Adrenal gland (tissue), 12 donors: Measurements from ENCODE around the gene MMUT. TPM values are rescaled to one million over a fixed set of nuclear protein-coding genes. Genes with fewer than 3 reads are reported as not detected.
"Not testable (repeated sequence)": the region's sequence is repeated elsewhere in the genome, so short reads cannot be mapped to it uniquely, and the experiment has no call there.

Source experiments
- DNase-seq, 7 donors: peaks; one replicate each; pipeline ENCODE4 v3.0.0-alpha.2; 2019 to 2020
- H3K27ac ChIP-seq, 5 donors: fragments of 200-600 bp; sonication (generic) in 4 of 5; 1 replicate in 3 of 5; 2 replicates in 2 of 5; pipeline versions ENCODE4 v1.5.1 to v1.8.0; 2016 to 2020; ENCODE audit warnings: mild to moderate bottlenecking in 1 of 5
- H3K27me3 ChIP-seq: fragments of 200-600 bp; 2 replicates; pipeline ENCODE4 v1.8.0; 2021
- H3K36me3 ChIP-seq, 2 donors: fragments of 200-600 bp; replicated peaks in 1 of 2; 1 replicate in 1 of 2; 2 replicates in 1 of 2; pipeline versions ENCODE4 v1.5.1 to v1.8.0; 2018 to 2022
- H3K4me1 ChIP-seq, 2 donors: fragments of 200-600 bp; replicated peaks in 1 of 2; 1 replicate in 1 of 2; 2 replicates in 1 of 2; pipeline versions ENCODE4 v1.5.1 to v1.8.0; 2018 to 2021
- H3K4me3 ChIP-seq, 4 donors: fragments of 200-600 bp; sonication (generic) in 3 of 4; one replicate each; pipeline ENCODE4 v1.5.1; 2016 to 2018
- H3K9me3 ChIP-seq, 3 donors: fragments of 200-600 bp; sonication (generic) in 1 of 3; replicated peaks in 1 of 3; 1 replicate in 2 of 3; 2 replicates in 1 of 3; pipeline versions ENCODE4 v1.5.1 to v1.8.0; 2016 to 2021
- POLR2A ChIP-seq, 2 donors: fragments of 450-650 bp; IDR thresholded peaks; one replicate each; pipeline ENCODE4 v1.6.1; 2017; ENCODE audit warnings: antibody characterized with exemption in 2 of 2, mild to moderate bottlenecking in 2 of 2, moderate library complexity in 1 of 2
- WGBS, 4 donors: extraction: QIAGEN DNeasy Blood & Tissue Kit in 2 of 4; methylation state at CpG; one replicate each; pipeline versions ENCODE4 v1.1.5 to v1.1.7; 2013 to 2017; 5-methylcytosine and 5-hydroxymethylcytosine counted together
- intact Hi-C, 2 donors: fragments of 100-400 bp; cut with DNase I; formaldehyde crosslinking; loops; one replicate each; pipeline versions ENCODE4 v1.14.1 to v1.15.0; 2022 to 2023
- polyA plus RNA-seq, 3 donors: library from polyadenylated mRNA; stranded (reverse); fragments of 200-250 nt in 2 of 3; fragments of 350-450 nt in 1 of 3; fragmentation: Illumina TruSeq in 1 of 3; extraction: RNeasy Lipid Tissue Mini Kit (QIAGEN cat#74804) in 1 of 3; gene quantifications; one replicate each; pipeline ENCODE4 v1.2.3, GENCODE V29; 2013 to 2014
- total RNA-seq, 9 donors: library from RNA; depleted of rRNA in 4 of 9; stranded (reverse); fragments of >200 nt in 4 of 9; fragments of 120-200 nt in 1 of 9; fragmentation: NEBNext Ultra II Directional in 1 of 9; extraction: Animal tissue kit (Norgen Biotek cat#: 25700) in 1 of 9; gene quantifications; one replicate each; pipeline versions ENCODE4 v1.1.0 to v1.2.4, GENCODE V29; 2013 to 2023
- TF ChIP-seq, protein P1 (sequence below), 6 experiments: fragments of 450-650 bp in 4 of 6; fragments of 200-600 bp in 2 of 6; sonication (generic) in 1 of 6; IDR thresholded peaks; 1 replicate in 5 of 6; 2 replicates in 1 of 6; pipeline versions ENCODE4 v1.5.1 to v1.8.0; 2016 to 2021; ENCODE audit warnings: antibody characterized with exemption in 6 of 6, mild to moderate bottlenecking in 2 of 6, moderate library complexity in 1 of 6
- donor health status: healthy with polysubstance abuse.
- donor health status: Bipolar disorder and iron deficiency.
- donor health status: DM: yes; HTN: yes; CAD: no.
- donor health status: DM: no; HTN: no; CAD: no.
- donor health status: DM: no; HTN: no; CAD: no.
- donor health status: DM: yes; HTN: yes; CAD: no.

Gene MMUT
- total and polyA plus RNA-seq, 12 donors, result 7.6 to 56.8 (median 26.0) TPM

DNA sequence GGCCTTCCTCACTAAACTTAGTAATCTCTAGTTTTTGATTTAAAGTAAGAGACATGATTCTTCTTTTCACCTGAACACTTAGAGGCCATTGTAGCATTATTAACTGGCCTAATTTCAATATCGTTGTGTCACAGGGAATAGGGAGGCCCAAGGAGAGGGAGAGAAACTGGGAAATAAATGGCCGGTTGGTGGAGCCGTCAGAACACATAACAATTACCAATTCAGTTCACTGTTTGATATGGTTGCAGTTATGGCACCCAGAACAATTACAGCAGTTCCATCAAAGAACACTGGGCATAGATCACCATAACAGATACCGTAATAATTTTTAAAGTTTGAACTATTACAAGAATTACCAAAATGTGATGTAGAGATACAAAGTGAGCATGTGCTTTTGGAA is 27.6 kb upstream of the MMUT start:
- DNase-seq, result no peak
- WGBS, 4 donors, result 96 to 98% (median 98%) methylated on average over 4 of the region's 4 CpGs
- Histone ChIP-seq H3K27ac (no peak overlapping the region), H3K4me1 (no peaks in the 10 kb centered on the region), H3K36me3 (no peaks in the 10 kb centered on the region), H3K27me3 (no peaks in the 10 kb centered on the region), H3K4me3 (no peak overlapping the region), H3K9me3 (no peaks in the 10 kb centered on the region)
- TF ChIP-seq, protein P1, sequence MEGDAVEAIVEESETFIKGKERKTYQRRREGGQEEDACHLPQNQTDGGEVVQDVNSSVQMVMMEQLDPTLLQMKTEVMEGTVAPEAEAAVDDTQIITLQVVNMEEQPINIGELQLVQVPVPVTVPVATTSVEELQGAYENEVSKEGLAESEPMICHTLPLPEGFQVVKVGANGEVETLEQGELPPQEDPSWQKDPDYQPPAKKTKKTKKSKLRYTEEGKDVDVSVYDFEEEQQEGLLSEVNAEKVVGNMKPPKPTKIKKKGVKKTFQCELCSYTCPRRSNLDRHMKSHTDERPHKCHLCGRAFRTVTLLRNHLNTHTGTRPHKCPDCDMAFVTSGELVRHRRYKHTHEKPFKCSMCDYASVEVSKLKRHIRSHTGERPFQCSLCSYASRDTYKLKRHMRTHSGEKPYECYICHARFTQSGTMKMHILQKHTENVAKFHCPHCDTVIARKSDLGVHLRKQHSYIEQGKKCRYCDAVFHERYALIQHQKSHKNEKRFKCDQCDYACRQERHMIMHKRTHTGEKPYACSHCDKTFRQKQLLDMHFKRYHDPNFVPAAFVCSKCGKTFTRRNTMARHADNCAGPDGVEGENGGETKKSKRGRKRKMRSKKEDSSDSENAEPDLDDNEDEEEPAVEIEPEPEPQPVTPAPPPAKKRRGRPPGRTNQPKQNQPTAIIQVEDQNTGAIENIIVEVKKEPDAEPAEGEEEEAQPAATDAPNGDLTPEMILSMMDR (IDR thresholded peaks at IDR 0.05), result no peak
- TF ChIP-seq POLR2A (IDR thresholded peaks at IDR 0.05), result no peak
- intact Hi-C loops, result no loop called here

DNA sequence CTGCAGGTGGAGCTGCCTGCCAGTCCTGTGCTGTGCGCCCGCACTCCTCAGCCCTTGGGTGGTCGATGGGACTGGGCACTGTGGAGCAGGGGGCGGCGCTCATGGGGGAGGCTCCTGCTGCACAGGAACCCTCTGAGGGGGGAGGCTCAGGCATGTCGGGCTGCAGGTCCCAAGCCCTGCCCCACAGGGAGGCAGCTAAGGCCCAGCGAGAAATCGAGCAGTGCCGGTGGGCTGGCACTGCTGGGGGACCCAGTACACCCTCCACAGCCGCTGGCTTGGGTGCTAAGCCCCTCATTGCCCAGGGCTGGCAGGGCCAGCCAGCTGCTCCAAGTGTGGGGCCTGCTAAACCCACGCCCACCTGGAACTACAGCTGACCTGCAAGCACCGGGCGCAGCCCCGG is 20.3 kb upstream of the MMUT start:
- H3K9me3 ChIP-seq, intact Hi-C loops: not testable (repeated sequence)
- WGBS, 4 donors, result 94 to 98% (median 94%) methylated on average over 9 to 14 of the region's 14 CpGs; no CpG with 5 or more reads in 1 of the 4 donors

DNA sequence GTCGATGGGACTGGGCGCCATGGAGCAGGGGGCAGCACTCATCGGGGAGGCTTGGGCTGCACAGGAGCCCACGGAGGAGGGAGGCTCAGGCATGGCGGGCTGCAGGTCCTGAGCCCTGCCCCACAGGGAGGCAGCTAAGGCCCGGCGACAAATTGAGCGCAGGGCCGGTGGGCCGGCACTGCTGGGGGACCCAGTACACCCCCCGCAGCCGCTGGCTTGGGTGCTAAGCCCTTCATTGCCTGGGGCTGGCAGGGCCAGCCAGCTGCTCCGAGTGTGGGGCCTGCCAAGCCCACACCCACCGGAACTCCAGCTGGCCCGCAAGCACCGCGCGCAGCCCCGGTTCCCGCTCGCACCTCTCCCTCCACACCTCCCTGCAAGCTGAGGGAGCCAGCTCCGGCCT is 18.8 kb upstream of the MMUT start:
- DNase-seq, H3K27ac ChIP-seq, H3K36me3 ChIP-seq, H3K4me1 ChIP-seq, H3K9me3 ChIP-seq, intact Hi-C loops, H3K27me3 ChIP-seq, H3K4me3 ChIP-seq: not testable (repeated sequence)
- WGBS, 4 donors, result 98 to 100% (median 99%) methylated on average over 1 to 22 of the region's 22 CpGs

More for the DNA sequence above, 20.3 kb upstream of the MMUT start:
- H3K4me1 ChIP-seq, H3K27ac ChIP-seq, H3K27me3 ChIP-seq, H3K4me3 ChIP-seq, H3K36me3 ChIP-seq, DNase-seq: not testable (repeated sequence)

DNA sequence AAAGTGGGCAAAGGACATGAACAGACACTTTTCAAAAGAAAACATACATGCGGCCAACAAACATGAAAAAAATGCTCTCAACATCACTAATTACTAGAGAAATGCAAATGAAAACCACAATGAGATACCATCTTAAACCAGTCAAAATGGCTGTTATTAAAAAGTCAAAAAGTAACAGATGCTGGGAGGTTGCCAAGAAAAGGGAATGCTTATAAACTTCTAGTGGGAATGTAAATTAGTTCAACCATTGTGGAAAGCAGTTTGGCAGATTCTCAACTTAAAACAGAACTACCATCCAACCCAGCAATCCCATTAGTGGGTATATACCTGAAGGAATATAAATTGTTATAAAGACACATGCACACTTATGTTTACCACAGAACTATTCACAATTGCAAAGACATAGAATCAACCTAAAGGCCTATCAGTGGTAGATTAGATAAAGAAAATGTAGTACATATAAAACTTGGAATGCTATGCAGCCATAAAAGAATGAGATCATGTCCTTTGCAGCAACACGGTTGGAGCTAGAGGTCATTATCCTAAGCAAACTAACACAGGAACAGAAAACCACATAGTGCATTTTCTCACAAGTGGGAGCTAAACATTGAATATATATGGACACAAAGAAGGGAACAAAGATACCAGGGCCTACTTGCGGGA is 16.4 kb upstream of the MMUT start:
- H3K9me3 ChIP-seq, result no peaks in the 10 kb centered on the region
- WGBS, 4 donors, result 94 to 97% (median 95%) methylated on average over 3 of the region's 3 CpGs

DNA sequence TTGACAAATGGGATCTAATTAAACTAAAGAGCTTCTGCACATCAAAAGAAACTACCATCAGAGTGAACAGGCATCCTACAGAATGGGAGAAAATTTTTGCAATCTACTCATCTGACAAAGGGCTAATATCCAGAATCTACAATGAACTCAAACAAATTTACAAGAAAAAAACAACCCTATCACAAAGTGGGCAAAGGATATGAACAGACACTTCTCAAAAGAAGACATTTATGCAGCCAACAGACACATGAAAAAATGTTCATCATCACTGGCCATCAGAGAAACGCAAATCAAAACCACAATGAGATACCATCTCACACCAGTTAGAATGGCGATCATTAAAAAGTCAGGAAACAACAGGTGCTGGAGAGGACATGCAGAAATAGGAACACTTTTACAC is 13.5 kb upstream of the MMUT start:
- intact Hi-C loops, H3K9me3 ChIP-seq, H3K4me3 ChIP-seq, H3K4me1 ChIP-seq, H3K27me3 ChIP-seq, H3K27ac ChIP-seq, DNase-seq, H3K36me3 ChIP-seq: not testable (repeated sequence)
- 80 to 100% (median 92%) methylated on average over 1 to 2 of the region's 2 CpGs for WGBS, 4 donors

More for the DNA sequence above, 16.4 kb upstream of the MMUT start:
- Histone ChIP-seq H3K4me1 (no peaks in the 10 kb centered on the region), H3K27me3 (no peaks in the 10 kb centered on the region), H3K36me3 (peaks cover 0 to 4% of the 10 kb centered on the region in 2 donors), H3K27ac (no peak overlapping the region), H3K4me3 (no peak overlapping the region)
- intact Hi-C loops, result no loop called here
- DNase-seq, result no peak
- TF ChIP-seq, protein P1 (IDR thresholded peaks at IDR 0.05), result no peak
- no peak for TF ChIP-seq POLR2A (IDR thresholded peaks at IDR 0.05)

DNA sequence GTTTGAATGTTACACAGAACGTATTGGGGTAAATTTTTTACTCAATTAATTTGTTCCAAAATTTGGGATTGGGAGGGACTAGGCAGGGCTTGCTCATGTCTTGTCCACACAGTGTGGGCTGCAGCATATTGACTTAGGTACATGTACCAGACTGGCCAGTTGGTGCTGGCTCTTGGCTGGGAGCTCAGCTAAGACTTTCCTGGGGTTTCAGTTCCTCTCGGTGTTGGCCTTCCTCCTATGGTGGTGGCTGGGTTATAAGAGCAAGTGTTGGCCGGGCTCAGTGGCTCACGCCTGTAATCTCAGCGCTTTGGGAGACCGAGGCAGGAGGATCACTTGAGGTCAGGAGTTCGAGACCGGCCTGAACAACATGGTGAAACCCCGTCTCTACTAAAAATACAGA is 5.0 kb upstream of the MMUT start:
- peaks cover 5 to 10% of the 10 kb centered on the region in 2 donors for H3K4me1 ChIP-seq
- no peaks in the 10 kb centered on the region for H3K27me3 ChIP-seq
- DNase-seq, result no peak
- 92 to 97% (median 94%) methylated on average over 2 to 9 of the region's 9 CpGs for WGBS, 4 donors
- H3K4me3 ChIP-seq, result no peak overlapping the region
- no peak for TF ChIP-seq POLR2A (IDR thresholded peaks at IDR 0.05)
- TF ChIP-seq, protein P1 (IDR thresholded peaks at IDR 0.05), result no peak
- H3K36me3 ChIP-seq, result peaks cover 0 to 3% of the 10 kb centered on the region in 2 donors
- H3K27ac ChIP-seq, result no peak overlapping the region
- H3K9me3 ChIP-seq, result no peaks in the 10 kb centered on the region
- intact Hi-C loops, result no loop called here
